ENCODE data around the gene OASL.
"Not testable (repeated sequence)": the region's sequence is repeated elsewhere in the genome, so short reads cannot be mapped to it uniquely, and the experiment has no call there.

Gene OASL

DNA sequence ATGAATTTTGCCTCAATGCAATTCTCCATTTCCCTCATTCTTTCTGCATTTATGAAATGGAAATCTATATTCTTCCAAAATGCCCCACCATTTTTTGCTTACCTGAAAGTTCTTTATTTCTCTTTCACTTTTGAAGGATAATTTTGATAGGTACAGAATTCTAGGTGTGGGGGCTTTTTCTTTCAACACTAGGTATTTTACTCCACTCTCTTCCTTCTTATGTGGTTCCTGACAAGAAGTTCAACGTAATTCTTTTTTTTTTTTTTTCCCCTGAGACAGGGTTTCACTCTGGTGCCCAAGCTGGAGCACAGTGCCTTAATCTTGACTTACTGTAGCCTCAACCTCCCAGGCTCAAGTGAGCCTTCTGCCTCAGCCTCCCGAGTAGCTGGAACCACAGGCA, 26.3 kb upstream of the OASL start:
- in situ Hi-C loops (cut with HindIII; ENCODE audit: low sequenced_read_pairs) = no loop called here

GRCh38 chr12:121064586-121064985, 25.5 kb upstream of the OASL start:
- DNase-seq (ENCODE audit: low read depth, low spot score); H3K4me3 ChIP-seq (ENCODE audit: low read depth, low read length); in situ Hi-C loops (cut with HindIII; ENCODE audit: low sequenced_read_pairs): not testable (repeated sequence)

More for the DNA sequence above, 26.3 kb upstream of the OASL start:
- H3K4me3 ChIP-seq (ENCODE audit: low read depth, low read length) = no peak overlapping the region
- TF ChIP-seq, protein P1, sequence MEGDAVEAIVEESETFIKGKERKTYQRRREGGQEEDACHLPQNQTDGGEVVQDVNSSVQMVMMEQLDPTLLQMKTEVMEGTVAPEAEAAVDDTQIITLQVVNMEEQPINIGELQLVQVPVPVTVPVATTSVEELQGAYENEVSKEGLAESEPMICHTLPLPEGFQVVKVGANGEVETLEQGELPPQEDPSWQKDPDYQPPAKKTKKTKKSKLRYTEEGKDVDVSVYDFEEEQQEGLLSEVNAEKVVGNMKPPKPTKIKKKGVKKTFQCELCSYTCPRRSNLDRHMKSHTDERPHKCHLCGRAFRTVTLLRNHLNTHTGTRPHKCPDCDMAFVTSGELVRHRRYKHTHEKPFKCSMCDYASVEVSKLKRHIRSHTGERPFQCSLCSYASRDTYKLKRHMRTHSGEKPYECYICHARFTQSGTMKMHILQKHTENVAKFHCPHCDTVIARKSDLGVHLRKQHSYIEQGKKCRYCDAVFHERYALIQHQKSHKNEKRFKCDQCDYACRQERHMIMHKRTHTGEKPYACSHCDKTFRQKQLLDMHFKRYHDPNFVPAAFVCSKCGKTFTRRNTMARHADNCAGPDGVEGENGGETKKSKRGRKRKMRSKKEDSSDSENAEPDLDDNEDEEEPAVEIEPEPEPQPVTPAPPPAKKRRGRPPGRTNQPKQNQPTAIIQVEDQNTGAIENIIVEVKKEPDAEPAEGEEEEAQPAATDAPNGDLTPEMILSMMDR (IDR thresholded peaks at IDR 0.05; ENCODE audit: low read depth, low read length) = no peak
- DNase-seq (ENCODE audit: low read depth, low spot score) = no peak

DNA sequence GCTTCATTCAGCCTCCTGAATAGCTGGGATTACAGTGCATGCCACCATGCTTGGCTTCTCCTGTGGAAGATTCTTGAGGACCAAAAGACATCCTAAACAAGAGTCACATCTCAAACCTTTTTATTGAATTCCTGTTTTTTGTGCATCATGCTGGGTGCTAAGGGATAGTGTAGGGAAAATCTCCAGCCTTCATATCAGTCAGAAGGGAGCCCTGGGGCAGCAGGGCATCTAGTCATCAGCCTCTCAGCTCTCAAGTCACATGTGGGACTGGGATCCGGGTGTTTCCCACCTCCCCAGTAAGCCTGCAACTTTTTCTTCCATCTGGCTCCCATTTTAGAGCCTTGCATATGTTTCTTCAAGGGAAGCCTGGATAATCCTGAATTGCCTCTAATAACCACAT, 25.1 kb upstream of the OASL start:
- in situ Hi-C loops (cut with HindIII; ENCODE audit: low sequenced_read_pairs) = no loop called here
- H3K4me3 ChIP-seq (ENCODE audit: low read depth, low read length) = no peak overlapping the region
- DNase-seq (ENCODE audit: low read depth, low spot score) = no peak
- TF ChIP-seq, protein P1 (IDR thresholded peaks at IDR 0.05; ENCODE audit: low read depth, low read length) = no peak

DNA sequence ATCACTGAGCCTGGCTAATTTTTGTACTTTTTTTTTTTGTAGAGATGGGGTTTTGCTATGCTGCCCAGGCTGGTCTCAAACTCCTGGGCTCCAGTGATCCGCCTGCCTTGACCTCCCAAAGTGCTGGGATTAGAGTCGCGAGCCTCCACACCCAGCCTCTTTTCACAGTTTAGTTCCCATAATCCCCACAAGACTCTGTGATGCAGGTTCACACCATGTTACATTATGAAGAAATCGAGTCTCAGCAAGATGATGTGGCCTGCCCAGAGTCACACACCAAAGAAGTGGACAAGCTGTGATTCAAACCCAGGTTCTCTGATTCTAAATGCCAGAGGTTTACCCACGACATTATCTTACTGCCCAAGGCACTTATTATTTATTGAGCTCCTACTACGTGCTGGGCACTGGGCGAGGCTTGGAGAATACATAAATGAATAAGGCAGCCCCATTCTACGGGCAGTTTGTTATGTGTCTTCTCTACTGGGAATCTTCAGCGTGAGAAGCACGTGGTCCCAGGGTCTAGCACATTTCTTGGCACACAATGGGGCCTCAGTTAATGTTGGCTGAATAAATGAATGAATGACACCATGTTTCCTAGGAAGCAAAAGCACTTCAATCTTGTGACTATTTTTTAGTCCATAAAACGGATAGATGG, 23.5 kb upstream of the OASL start:
- TF ChIP-seq, protein P1 (IDR thresholded peaks at IDR 0.05; ENCODE audit: low read depth, low read length) = no peak
- in situ Hi-C loops (cut with HindIII; ENCODE audit: low sequenced_read_pairs) = no loop called here
- no peak for DNase-seq (ENCODE audit: low read depth, low spot score)

GRCh38 chr12:121061831-121062230, 22.8 kb upstream of the OASL start:
- in situ Hi-C loops (cut with HindIII; ENCODE audit: low sequenced_read_pairs) = no loop called here
- H3K4me3 ChIP-seq (ENCODE audit: low read depth, low read length) = no peak overlapping the region
- TF ChIP-seq, protein P1 (IDR thresholded peaks at IDR 0.05; ENCODE audit: low read depth, low read length) = peak; percentile 12
- no peak for DNase-seq (ENCODE audit: low read depth, low spot score)

More for the DNA sequence above, 23.5 kb upstream of the OASL start:
- H3K4me3 ChIP-seq (ENCODE audit: low read depth, low read length) = no peak overlapping the region

DNA sequence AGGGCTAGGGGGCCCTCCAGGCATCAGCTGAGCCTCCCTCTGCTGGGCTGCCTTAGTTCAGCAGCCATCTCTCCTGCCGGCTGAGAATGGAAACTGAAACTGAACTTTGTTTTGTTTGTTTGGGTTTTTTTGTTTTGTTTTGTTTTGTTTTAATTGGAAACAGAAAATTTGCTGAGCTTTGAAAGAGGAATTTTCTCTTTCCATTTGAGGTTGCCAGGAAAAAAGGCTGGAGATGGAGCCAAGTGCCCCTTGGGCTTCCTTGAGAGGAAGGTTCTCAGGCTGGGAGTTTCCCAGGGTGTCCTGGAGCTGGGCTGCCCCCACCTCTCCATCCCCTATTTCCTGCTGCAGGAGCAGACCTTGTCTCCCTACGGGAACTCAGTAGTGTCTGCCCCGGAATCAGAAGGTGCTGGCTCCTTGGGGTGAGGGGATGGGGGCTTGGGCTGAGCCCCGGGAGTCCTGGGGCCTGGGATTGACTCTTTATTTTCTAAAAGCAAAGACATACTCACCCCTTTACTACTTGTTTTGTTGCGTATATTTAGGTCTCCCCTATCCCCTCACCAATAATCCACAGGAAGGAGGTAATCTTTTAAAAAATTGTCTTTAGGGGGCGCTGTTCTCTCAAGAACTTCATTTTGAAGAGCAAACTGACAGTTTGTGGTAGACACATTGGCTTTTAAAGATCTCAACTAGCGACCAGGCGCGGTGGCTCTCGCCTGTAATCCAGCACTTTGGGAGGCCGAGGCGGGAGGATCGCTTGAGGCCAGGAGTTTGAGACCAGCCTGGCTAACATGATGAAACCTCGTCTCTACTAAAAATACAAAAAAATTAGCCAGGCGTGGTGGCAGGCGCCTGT, 21.3 kb upstream of the OASL start:
- TF ChIP-seq, protein P1 (IDR thresholded peaks at IDR 0.05; ENCODE audit: low read depth, low read length) = peak; percentile 56
- DNase-seq (ENCODE audit: low read depth, low spot score) = peak; percentile 41
- in situ Hi-C loops (cut with HindIII; ENCODE audit: low sequenced_read_pairs) = no loop called here
- peak overlapping the region; percentile 22 for H3K4me3 ChIP-seq (ENCODE audit: low read depth, low read length)
